Thyroid gland (tissue), 4 donors: ENCODE results near the gene BAHCC1. TPM values are rescaled to one million over a fixed set of nuclear protein-coding genes. Genes with fewer than 3 reads are reported as not detected.
A peak's percentile ranks its signal among the peaks of the same experiment; 100 is the strongest.

Experiments
- DNase-seq, 2 donors: peaks; one replicate each; pipeline ENCODE4 v3.0.0-alpha.2; 2019
- H3K27ac ChIP-seq, 3 donors: fragments of 200-600 bp; sonication (generic); 1 replicate in 2 of 3; 2 replicates in 1 of 3; pipeline ENCODE4 v1.5.1; 2016 to 2019; ENCODE audit warnings: mild to moderate bottlenecking in 1 of 3, moderate library complexity in 1 of 3
- H3K27me3 ChIP-seq: fragments of 200-600 bp; sonication (generic); one replicate; pipeline ENCODE4 v1.5.1; 2019
- H3K36me3 ChIP-seq, 2 donors: fragments of 200-600 bp; sonication (generic); one replicate each; pipeline ENCODE4 v1.5.1; 2016 to 2019
- H3K4me1 ChIP-seq, 2 donors: fragments of 200-600 bp; sonication (generic); one replicate each; pipeline ENCODE4 v1.5.1; 2017 to 2019
- H3K4me3 ChIP-seq, 3 donors: fragments of 200-600 bp; sonication (generic); replicated peaks in 1 of 3; 1 replicate in 2 of 3; 2 replicates in 1 of 3; pipeline ENCODE4 v1.5.1; 2016; ENCODE audit warnings: mild to moderate bottlenecking in 1 of 3
- H3K9me3 ChIP-seq: fragments of 200-600 bp; sonication (generic); one replicate; pipeline ENCODE4 v1.5.1; 2017
- POLR2A ChIP-seq, 2 donors: fragments of 450-650 bp; IDR thresholded peaks; one replicate each; pipeline ENCODE4 v1.6.1; 2017; ENCODE audit warnings: antibody characterized with exemption in 2 of 2, mild to moderate bottlenecking in 2 of 2, moderate library complexity in 1 of 2
- whole genome bisulfite sequencing, 2 donors: methylation state at CpG; one replicate each; pipeline ENCODE4 v1.1.5; 2017; 5-methylcytosine and 5-hydroxymethylcytosine counted together
- intact Hi-C: fragments of 100-400 bp; cut with DNase I; formaldehyde crosslinking; loops from one replicate; pipeline ENCODE4 v1.15.1; 2023
- total RNA-seq, 4 donors: library from RNA; depleted of rRNA; stranded (reverse); fragments of >200 nt; gene quantifications; one replicate each; pipeline ENCODE4 v1.2.3, GENCODE V29; 2016
- TF ChIP-seq, protein P1 (sequence below), 6 experiments: fragments of 200-600 bp in 3 of 6; fragments of 450-650 bp in 3 of 6; sonication (generic) in 3 of 6; IDR thresholded peaks; one replicate each; pipeline ENCODE4 v1.5.1; 2016 to 2019; ENCODE audit warnings: antibody characterized with exemption in 6 of 6, mild to moderate bottlenecking in 2 of 6, inconsistent platforms in 1 of 6, moderate library complexity in 1 of 6

Gene BAHCC1
- total RNA-seq, 4 donors from 2014 or later: 13.7 to 33.7 (median 23.9) TPM

DNA sequence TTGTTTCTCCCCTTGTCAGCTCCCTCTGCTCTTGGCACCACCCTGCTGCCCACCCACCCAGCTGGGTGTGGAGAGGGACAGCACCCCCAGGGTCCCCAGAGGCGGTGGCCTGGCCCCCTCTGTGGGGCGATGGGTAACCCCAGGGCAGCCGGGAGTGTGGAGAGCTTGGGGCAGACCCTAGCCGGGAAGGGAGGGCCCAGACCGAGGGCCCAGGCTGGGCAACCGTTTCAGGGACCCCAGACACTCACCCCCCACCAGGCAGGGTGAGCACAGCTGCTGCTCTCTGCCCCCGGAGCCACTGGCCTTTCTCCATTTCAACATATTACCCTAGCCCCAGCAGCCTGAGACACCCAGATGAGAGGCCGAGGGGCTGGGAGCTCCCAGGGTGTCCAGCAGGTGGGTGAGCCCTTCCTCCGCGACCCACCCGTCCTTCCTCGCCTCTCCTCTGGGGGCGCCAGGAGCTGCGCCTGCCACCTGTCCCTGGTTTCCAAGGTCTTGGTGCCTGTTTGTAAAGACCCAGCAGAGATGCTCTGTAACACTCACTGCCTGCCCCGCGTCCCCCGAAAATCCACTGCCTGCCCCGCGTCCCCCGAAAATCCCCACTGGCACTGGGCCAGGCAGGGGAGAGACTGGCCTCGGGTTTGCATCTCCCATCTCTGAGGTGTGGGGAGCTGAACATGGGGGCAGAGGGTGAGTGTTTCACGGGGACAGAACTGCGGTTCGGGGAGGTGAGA lies 45.4 kb downstream of the BAHCC1 start:
- no peak for TF ChIP-seq POLR2A (IDR thresholded peaks at IDR 0.05)
- TF ChIP-seq, protein P1, sequence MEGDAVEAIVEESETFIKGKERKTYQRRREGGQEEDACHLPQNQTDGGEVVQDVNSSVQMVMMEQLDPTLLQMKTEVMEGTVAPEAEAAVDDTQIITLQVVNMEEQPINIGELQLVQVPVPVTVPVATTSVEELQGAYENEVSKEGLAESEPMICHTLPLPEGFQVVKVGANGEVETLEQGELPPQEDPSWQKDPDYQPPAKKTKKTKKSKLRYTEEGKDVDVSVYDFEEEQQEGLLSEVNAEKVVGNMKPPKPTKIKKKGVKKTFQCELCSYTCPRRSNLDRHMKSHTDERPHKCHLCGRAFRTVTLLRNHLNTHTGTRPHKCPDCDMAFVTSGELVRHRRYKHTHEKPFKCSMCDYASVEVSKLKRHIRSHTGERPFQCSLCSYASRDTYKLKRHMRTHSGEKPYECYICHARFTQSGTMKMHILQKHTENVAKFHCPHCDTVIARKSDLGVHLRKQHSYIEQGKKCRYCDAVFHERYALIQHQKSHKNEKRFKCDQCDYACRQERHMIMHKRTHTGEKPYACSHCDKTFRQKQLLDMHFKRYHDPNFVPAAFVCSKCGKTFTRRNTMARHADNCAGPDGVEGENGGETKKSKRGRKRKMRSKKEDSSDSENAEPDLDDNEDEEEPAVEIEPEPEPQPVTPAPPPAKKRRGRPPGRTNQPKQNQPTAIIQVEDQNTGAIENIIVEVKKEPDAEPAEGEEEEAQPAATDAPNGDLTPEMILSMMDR (IDR thresholded peaks at IDR 0.05): peak in 2 of 6 experiments; percentile 23 to 28
- Histone ChIP-seq H3K27me3 (no peaks in the 10 kb centered on the region), H3K27ac (no peak overlapping the region), H3K4me3 (no peak overlapping the region), H3K36me3 (no peaks in the 10 kb centered on the region), H3K9me3 (no peaks in the 10 kb centered on the region), H3K4me1 (peaks cover 0 to 5% of the 10 kb centered on the region in 2 donors)
- 81 to 83% methylated on average over 22 to 24 of the region's 24 CpGs for WGBS, 2 donors
- DNase-seq: no peak
- intact Hi-C loops: no loop called here

DNA sequence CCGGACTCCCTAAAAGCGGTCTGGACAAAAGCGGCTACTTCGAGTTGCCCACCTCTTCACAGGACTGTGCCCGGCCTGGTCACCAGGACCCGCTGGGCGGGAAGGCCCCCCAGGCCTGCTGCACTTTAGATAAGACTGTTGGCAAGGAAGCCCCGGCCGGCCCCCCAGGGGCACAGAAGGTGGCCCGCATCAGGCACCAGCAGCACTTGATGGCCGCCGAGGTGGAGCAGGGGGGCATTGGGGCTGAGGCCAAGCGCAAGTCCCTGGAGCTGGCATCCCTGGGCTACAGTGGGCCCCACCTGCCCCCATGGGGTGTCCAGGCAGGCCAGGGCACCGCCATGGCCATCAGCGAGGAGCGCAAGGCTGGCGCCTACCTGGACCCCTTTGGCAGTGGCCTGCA lies 47.5 kb downstream of the BAHCC1 start:
- intact Hi-C loops: no loop called here
- H3K4me1 ChIP-seq: no peaks in the 10 kb centered on the region
- H3K9me3 ChIP-seq: no peaks in the 10 kb centered on the region
- H3K27me3 ChIP-seq: no peaks in the 10 kb centered on the region
- no peak overlapping the region for H3K27ac ChIP-seq
- TF ChIP-seq POLR2A (IDR thresholded peaks at IDR 0.05): no peak
- TF ChIP-seq, protein P1 (IDR thresholded peaks at IDR 0.05): no peak
- peaks cover 3 to 4% of the 10 kb centered on the region in 2 donors for H3K36me3 ChIP-seq
- WGBS, 2 donors: 96% methylated on average over 13 of the region's 17 CpGs; no CpG with 5 or more reads in 1 of the 2 donors
- H3K4me3 ChIP-seq: no peak overlapping the region
- no peak for DNase-seq

DNA sequence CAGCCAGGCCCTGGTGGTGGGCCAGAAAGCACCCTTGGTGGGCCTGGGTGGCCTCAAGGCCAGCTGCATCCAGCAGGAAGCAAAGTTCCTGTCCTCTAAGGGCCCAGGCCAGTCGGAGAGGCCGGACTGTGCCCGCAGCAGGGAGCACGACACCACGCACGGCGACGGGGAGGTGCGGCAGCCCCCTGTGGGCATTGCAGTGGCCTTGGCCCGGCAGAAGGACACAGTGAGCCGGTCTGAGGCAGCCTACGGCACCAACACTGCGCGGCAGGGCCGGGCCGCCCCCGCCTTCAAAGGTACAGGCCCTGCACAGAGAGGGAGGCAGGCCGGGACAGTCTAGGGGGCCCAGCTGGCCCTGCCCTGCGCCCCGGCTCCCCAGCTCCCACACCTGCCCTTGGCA lies 48.0 kb downstream of the BAHCC1 start:
- no peaks in the 10 kb centered on the region for H3K27me3 ChIP-seq
- H3K4me3 ChIP-seq: no peak overlapping the region
- 96 to 100% methylated on average over 1 to 14 of the region's 20 CpGs for WGBS, 2 donors
- DNase-seq: no peak
- H3K4me1 ChIP-seq: no peaks in the 10 kb centered on the region
- H3K9me3 ChIP-seq: no peaks in the 10 kb centered on the region
- peaks cover 5 to 6% of the 10 kb centered on the region in 2 donors for H3K36me3 ChIP-seq
- H3K27ac ChIP-seq: no peak overlapping the region
- intact Hi-C loops: no loop called here
- TF ChIP-seq POLR2A (IDR thresholded peaks at IDR 0.05): no peak
- TF ChIP-seq, protein P1 (IDR thresholded peaks at IDR 0.05): no peak

DNA sequence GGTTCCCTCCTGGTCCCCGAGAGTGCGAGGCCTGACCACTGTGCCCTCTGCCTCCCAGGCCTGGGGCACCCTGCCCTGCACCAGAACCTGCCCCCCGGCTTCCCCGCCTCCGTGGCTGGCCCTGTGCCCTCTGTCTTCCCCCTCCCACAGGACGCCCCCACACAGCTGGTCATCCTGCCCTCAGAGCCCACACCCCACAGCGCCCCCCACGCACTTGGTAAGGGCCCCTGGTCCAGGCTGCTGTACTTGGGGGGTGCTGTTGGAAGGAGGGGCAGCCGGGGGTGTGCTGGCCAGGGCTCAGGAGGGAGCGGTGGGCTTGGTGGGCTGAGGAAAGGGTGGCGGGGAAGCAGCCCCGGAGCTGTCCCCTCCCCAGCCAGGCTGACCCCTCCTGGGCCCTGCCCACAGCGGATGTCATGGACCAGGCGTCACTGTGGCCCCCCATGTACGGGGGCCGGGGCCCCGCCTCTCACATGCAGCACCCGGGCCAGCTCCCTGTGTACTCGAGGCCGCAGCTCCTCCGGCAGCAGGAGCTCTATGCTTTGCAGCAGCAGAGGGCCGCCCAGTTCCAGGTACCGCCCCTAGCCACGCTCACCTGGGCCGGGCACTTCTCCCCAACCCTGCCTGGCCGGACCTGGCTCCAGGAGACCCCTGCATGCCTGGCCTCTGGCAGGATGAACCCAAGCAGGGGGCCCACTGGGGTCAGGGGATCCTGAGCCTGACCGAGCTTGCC lies 49.5 kb downstream of the BAHCC1 start:
- WGBS, 2 donors: 89% methylated on average over 12 to 19 of the region's 27 CpGs

More for the DNA sequence above, 49.5 kb downstream of the BAHCC1 start:
- H3K9me3 ChIP-seq: no peaks in the 10 kb centered on the region
- intact Hi-C loops: no loop called here
- no peaks in the 10 kb centered on the region for H3K4me1 ChIP-seq
- H3K36me3 ChIP-seq: peaks cover 5 to 6% of the 10 kb centered on the region in 2 donors
- DNase-seq: no peak
- H3K27ac ChIP-seq: no peak overlapping the region
- TF ChIP-seq POLR2A (IDR thresholded peaks at IDR 0.05): no peak
- TF ChIP-seq, protein P1 (IDR thresholded peaks at IDR 0.05): no peak
- H3K4me3 ChIP-seq: no peak overlapping the region
- no peaks in the 10 kb centered on the region for H3K27me3 ChIP-seq
